GM23338 (cell line): Measurements from ENCODE around the gene DDC. TPM values are rescaled to one million over a fixed set of nuclear protein-coding genes. Genes with fewer than 3 reads are reported as not detected.
A peak's percentile ranks its signal among the peaks of the same experiment; 100 is the strongest.

Experiments
- ATAC-seq: fragments of 200-7000 bp; cut with Tn5 transposase; 3 replicates; pipeline ENCODE4 v1.9.1; 2020
- DNase-seq: peaks from one replicate; pipeline ENCODE4 v3.0.0-alpha.2; 2015; ENCODE audit warnings: low spot score
- H2AFZ ChIP-seq: fragments of 200-600 bp; sonication (generic); 2 replicates; pipeline ENCODE4 v1.8.0; 2016; ENCODE audit warnings: antibody characterized with exemption, mild to moderate bottlenecking, moderate library complexity
- H3F3A ChIP-seq: fragments of 200-600 bp; sonication (generic); replicated peaks from 2 replicates; pipeline ENCODE4 v1.8.0; 2017; ENCODE audit warnings: antibody characterized with exemption, mixed run types, low read depth
- H3K27ac ChIP-seq: fragments of 200-600 bp; sonication (generic); 2 replicates; pipeline ENCODE4 v1.6.1; 2016; ENCODE audit warnings: low read depth
- H3K27me3 ChIP-seq: fragments of 200-600 bp; sonication (generic); 2 replicates; pipeline ENCODE4 v1.8.0; 2016; ENCODE audit warnings: mild to moderate bottlenecking, mixed run types, moderate library complexity; ENCODE audit not compliant: insufficient read depth
- H3K36me3 ChIP-seq: fragments of 200-600 bp; sonication (generic); 2 replicates; pipeline ENCODE4 v1.8.0; 2016; ENCODE audit warnings: mild to moderate bottlenecking; ENCODE audit not compliant: insufficient read depth
- H3K4me1 ChIP-seq: fragments of 200-600 bp; sonication (generic); 2 replicates; pipeline ENCODE4 v1.8.0; 2016; ENCODE audit warnings: mild to moderate bottlenecking, moderate library complexity; ENCODE audit not compliant: insufficient read depth
- H3K4me2 ChIP-seq: fragments of 200-600 bp; sonication (generic); 2 replicates; pipeline ENCODE4 v1.7.1; 2017; ENCODE audit warnings: mixed run types
- H3K4me3 ChIP-seq: fragments of 200-600 bp; sonication (generic); 2 replicates; pipeline ENCODE4 v1.6.1; 2016; ENCODE audit warnings: mixed run types
- H3K79me2 ChIP-seq: fragments of 200-600 bp; sonication (generic); replicated peaks from 2 replicates; pipeline ENCODE4 v1.8.0; 2017; ENCODE audit warnings: mild to moderate bottlenecking; ENCODE audit not compliant: insufficient read depth
- H3K9me2 ChIP-seq: fragments of 200-600 bp; sonication (generic); 2 replicates; pipeline ENCODE4 v1.8.0; 2017; ENCODE audit not compliant: insufficient read depth
- H4K20me1 ChIP-seq: fragments of 200-600 bp; sonication (generic); replicated peaks from 2 replicates; pipeline ENCODE4 v1.8.0; 2017; ENCODE audit warnings: mild to moderate bottlenecking; ENCODE audit not compliant: insufficient read depth
- H3K27ac Mint-ChIP-seq: 2 replicates; pipeline ENCODE4 v1.8.0; 2020; ENCODE audit warnings: inconsistent platforms, mild to moderate bottlenecking, moderate library complexity, mixed read lengths
- H3K27me3 Mint-ChIP-seq: 3 replicates; pipeline ENCODE4 v1.8.0; 2022; ENCODE audit warnings: low read depth, mild to moderate bottlenecking, moderate library complexity, mixed read lengths, inconsistent platforms; ENCODE audit not compliant: insufficient read depth, poor library complexity
- H3K36me3 Mint-ChIP-seq: 3 replicates; pipeline ENCODE4 v1.8.0; 2021; ENCODE audit warnings: low read depth, mild to moderate bottlenecking, inconsistent platforms, moderate library complexity, mixed read lengths
- H3K4me1 Mint-ChIP-seq: 3 replicates; pipeline ENCODE4 v1.8.0; 2020; ENCODE audit warnings: mild to moderate bottlenecking, inconsistent platforms, mixed read lengths
- H3K4me3 Mint-ChIP-seq: 3 replicates; pipeline ENCODE4 v1.8.0; 2021; ENCODE audit warnings: moderate library complexity, mild to moderate bottlenecking, inconsistent platforms, mixed read lengths
- H3K9me3 Mint-ChIP-seq: 3 replicates; pipeline ENCODE4 v1.8.0; 2020; ENCODE audit warnings: moderate library complexity, mild to moderate bottlenecking, inconsistent platforms, mixed read lengths
- CREB1 ChIP-seq: fragments of 250-450 bp; sonication (Bioruptor Pico); IDR thresholded peaks from 2 replicates; pipeline ENCODE4 v1.5.0; 2020; ENCODE audit warnings: low read depth, mild to moderate bottlenecking, moderate library complexity
- NANOG ChIP-seq: IDR thresholded peaks from 2 replicates; pipeline ENCODE4 v1.6.1; 2016; ENCODE audit warnings: antibody characterized with exemption, borderline replicate concordance
- POLR2AphosphoS5 ChIP-seq: IDR thresholded peaks from 2 replicates; pipeline ENCODE4 v1.6.1; 2016; ENCODE audit warnings: antibody characterized with exemption, low read depth
- STAT1 ChIP-seq: IDR thresholded peaks from one replicate; pipeline ENCODE4 v1.6.1; 2016; ENCODE audit warnings: antibody characterized with exemption; ENCODE audit not compliant: unreplicated experiment
- ZNF114 ChIP-seq: fragments of 250-450 bp; sonication (Bioruptor Pico); IDR thresholded peaks from 2 replicates; pipeline ENCODE4 v1.5.0; 2020; ENCODE audit warnings: mild to moderate bottlenecking, moderate library complexity
- ZNF331 ChIP-seq: fragments of 250-450 bp; sonication (Bioruptor Pico); IDR thresholded peaks from 2 replicates; pipeline ENCODE4 v1.5.0; 2020; ENCODE audit warnings: low read depth, mild to moderate bottlenecking, moderate library complexity
- polyA plus RNA-seq: library from polyadenylated mRNA; unstranded; fragments of >200 nt; fragmentation: Nextera tagmentation; extraction: Ambion mirVana; gene quantifications from 2 replicates; pipeline ENCODE4 v1.2.1, GENCODE V29; 2016
- total RNA-seq: library from RNA; depleted of rRNA; stranded (reverse); fragments of >200 nt; shearing (Covaris generic); gene quantifications from 2 replicates; pipeline ENCODE4 v1.2.3, GENCODE V29; 2014
- TF ChIP-seq, protein P1 (sequence below), 2 experiments: fragments of 200-600 bp in 1 of 2; sonication (generic) in 1 of 2; conservative IDR thresholded peaks; 2 replicates each; pipeline versions ENCODE4 v1.5.1 to v1.6.1; 2016 to 2017; ENCODE audit warnings: antibody characterized with exemption in 2 of 2, low read depth in 2 of 2, mild to moderate bottlenecking in 2 of 2, moderate library complexity in 1 of 2
- TF ChIP-seq, protein P2 (sequence below): fragments of 250-450 bp; sonication (Bioruptor Pico); IDR thresholded peaks from 2 replicates; pipeline ENCODE4 v1.5.0; 2020; ENCODE audit warnings: mild to moderate bottlenecking, moderate library complexity

DDC gene
- total and polyA plus RNA-seq, 2 experiments from 2014 or later: not detected

DNA sequence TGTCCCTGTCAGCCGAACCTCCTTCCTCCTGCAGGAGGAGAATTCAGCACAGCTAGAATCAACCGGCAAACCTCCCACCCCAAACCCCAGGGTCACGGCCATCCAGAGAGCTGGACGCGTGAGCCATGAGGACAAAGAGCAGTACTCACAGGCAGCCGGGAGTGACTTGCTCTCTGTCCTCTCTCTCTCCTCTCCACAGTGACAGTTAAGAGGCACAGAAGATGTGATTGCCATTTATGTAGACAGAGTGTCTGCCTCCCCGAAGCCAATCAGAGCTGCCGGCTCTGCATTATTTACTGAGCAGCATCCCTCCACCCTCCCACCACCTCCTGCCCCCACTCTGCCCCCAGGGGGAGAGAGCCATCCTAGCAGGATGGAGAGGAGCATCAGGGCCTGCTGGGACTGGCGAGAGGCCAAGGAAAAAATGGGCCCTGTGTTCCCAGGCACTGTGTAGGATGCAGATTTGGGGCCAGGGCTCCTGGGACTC, 4.3 kb downstream of the DDC start:
- DNase-seq (peak; percentile 30), ATAC-seq (peak; percentile 66)
- Mint-ChIP-seq H3K27ac (no peak overlapping the region), H3K36me3 (no peaks in the 10 kb centered on the region), H3K4me3 (no peak overlapping the region), H3K9me3 (no peaks in the 10 kb centered on the region), H3K4me1 (peaks cover 13% of the 10 kb centered on the region), H3K27me3 (peaks cover 3% of the 10 kb centered on the region)
- TF ChIP-seq ZNF331 (CRISPR knock-in tag) (no peak), POLR2AphosphoS5 (no peak), CREB1 (CRISPR knock-in tag) (no peak)
- TF ChIP-seq, protein P1, sequence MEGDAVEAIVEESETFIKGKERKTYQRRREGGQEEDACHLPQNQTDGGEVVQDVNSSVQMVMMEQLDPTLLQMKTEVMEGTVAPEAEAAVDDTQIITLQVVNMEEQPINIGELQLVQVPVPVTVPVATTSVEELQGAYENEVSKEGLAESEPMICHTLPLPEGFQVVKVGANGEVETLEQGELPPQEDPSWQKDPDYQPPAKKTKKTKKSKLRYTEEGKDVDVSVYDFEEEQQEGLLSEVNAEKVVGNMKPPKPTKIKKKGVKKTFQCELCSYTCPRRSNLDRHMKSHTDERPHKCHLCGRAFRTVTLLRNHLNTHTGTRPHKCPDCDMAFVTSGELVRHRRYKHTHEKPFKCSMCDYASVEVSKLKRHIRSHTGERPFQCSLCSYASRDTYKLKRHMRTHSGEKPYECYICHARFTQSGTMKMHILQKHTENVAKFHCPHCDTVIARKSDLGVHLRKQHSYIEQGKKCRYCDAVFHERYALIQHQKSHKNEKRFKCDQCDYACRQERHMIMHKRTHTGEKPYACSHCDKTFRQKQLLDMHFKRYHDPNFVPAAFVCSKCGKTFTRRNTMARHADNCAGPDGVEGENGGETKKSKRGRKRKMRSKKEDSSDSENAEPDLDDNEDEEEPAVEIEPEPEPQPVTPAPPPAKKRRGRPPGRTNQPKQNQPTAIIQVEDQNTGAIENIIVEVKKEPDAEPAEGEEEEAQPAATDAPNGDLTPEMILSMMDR (conservative IDR thresholded peaks at IDR 0.05; ENCODE audit: low read depth in 2 of 2): peak in 1 of 2 experiments; percentile 12; a peak in 1 of 4 replicates
- H3F3A ChIP-seq: no peaks in the 10 kb centered on the region
- H3K27ac ChIP-seq: no peak overlapping the region
- H4K20me1 ChIP-seq: no peaks in the 10 kb centered on the region
- H3K36me3 ChIP-seq: no peaks in the 10 kb centered on the region
- no peaks in the 10 kb centered on the region for H3K79me2 ChIP-seq
- H3K4me1 ChIP-seq: no peaks in the 10 kb centered on the region
- H3K9me2 ChIP-seq: no peaks in the 10 kb centered on the region
- H2AFZ ChIP-seq: peak overlapping the region; percentile 83
- H3K4me2 ChIP-seq: no peak overlapping the region
- H3K27me3 ChIP-seq: no peaks in the 10 kb centered on the region
- H3K4me3 ChIP-seq: no peak overlapping the region

DNA sequence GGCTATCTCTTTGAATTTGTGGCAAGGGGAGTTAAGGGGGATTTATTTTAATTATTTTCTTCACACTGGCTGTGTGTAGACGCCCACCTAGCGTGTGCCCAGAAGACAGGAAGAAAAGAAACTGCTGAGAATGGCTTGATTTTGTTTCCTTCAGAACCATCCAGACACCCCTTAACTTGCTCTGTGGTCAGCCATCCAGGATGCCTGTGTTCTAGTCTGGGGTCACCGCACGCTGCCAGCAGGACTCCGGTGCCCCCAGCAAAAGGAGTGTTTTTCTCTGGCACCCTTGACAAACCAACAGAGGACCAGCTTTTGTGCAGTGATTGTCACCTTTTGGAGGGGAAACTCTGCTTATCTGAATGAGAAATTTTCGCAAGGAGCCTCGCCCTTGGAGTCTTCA, 5.3 kb downstream of the DDC start:
- H3K4me1 ChIP-seq: no peaks in the 10 kb centered on the region
- H3K27ac Mint-ChIP-seq: no peak overlapping the region
- H4K20me1 ChIP-seq: no peaks in the 10 kb centered on the region
- no peaks in the 10 kb centered on the region for H3K9me2 ChIP-seq
- H3K4me1 Mint-ChIP-seq: peaks cover 16% of the 10 kb centered on the region
- H2AFZ ChIP-seq: no peak overlapping the region
- DNase-seq: no peak
- H3K27me3 ChIP-seq: no peaks in the 10 kb centered on the region
- H3K79me2 ChIP-seq: no peaks in the 10 kb centered on the region
- H3K9me3 Mint-ChIP-seq: no peaks in the 10 kb centered on the region
- H3K27ac ChIP-seq: no peak overlapping the region
- H3K4me3 Mint-ChIP-seq: no peak overlapping the region
- no peaks in the 10 kb centered on the region for H3K36me3 ChIP-seq
- H3K36me3 Mint-ChIP-seq: no peaks in the 10 kb centered on the region
- H3K4me3 ChIP-seq: no peak overlapping the region
- H3K27me3 Mint-ChIP-seq: peaks cover 3% of the 10 kb centered on the region
- no peaks in the 10 kb centered on the region for H3F3A ChIP-seq
- H3K4me2 ChIP-seq: no peak overlapping the region
- no peak for ATAC-seq
- TF ChIP-seq ZNF114 (CRISPR knock-in tag): no peak
- TF ChIP-seq, protein P1 (conservative IDR thresholded peaks at IDR 0.05; ENCODE audit: low read depth in 2 of 2): no peak
- TF ChIP-seq ZNF331 (CRISPR knock-in tag): no peak
- TF ChIP-seq CREB1 (CRISPR knock-in tag): no peak
- TF ChIP-seq, protein P2, sequence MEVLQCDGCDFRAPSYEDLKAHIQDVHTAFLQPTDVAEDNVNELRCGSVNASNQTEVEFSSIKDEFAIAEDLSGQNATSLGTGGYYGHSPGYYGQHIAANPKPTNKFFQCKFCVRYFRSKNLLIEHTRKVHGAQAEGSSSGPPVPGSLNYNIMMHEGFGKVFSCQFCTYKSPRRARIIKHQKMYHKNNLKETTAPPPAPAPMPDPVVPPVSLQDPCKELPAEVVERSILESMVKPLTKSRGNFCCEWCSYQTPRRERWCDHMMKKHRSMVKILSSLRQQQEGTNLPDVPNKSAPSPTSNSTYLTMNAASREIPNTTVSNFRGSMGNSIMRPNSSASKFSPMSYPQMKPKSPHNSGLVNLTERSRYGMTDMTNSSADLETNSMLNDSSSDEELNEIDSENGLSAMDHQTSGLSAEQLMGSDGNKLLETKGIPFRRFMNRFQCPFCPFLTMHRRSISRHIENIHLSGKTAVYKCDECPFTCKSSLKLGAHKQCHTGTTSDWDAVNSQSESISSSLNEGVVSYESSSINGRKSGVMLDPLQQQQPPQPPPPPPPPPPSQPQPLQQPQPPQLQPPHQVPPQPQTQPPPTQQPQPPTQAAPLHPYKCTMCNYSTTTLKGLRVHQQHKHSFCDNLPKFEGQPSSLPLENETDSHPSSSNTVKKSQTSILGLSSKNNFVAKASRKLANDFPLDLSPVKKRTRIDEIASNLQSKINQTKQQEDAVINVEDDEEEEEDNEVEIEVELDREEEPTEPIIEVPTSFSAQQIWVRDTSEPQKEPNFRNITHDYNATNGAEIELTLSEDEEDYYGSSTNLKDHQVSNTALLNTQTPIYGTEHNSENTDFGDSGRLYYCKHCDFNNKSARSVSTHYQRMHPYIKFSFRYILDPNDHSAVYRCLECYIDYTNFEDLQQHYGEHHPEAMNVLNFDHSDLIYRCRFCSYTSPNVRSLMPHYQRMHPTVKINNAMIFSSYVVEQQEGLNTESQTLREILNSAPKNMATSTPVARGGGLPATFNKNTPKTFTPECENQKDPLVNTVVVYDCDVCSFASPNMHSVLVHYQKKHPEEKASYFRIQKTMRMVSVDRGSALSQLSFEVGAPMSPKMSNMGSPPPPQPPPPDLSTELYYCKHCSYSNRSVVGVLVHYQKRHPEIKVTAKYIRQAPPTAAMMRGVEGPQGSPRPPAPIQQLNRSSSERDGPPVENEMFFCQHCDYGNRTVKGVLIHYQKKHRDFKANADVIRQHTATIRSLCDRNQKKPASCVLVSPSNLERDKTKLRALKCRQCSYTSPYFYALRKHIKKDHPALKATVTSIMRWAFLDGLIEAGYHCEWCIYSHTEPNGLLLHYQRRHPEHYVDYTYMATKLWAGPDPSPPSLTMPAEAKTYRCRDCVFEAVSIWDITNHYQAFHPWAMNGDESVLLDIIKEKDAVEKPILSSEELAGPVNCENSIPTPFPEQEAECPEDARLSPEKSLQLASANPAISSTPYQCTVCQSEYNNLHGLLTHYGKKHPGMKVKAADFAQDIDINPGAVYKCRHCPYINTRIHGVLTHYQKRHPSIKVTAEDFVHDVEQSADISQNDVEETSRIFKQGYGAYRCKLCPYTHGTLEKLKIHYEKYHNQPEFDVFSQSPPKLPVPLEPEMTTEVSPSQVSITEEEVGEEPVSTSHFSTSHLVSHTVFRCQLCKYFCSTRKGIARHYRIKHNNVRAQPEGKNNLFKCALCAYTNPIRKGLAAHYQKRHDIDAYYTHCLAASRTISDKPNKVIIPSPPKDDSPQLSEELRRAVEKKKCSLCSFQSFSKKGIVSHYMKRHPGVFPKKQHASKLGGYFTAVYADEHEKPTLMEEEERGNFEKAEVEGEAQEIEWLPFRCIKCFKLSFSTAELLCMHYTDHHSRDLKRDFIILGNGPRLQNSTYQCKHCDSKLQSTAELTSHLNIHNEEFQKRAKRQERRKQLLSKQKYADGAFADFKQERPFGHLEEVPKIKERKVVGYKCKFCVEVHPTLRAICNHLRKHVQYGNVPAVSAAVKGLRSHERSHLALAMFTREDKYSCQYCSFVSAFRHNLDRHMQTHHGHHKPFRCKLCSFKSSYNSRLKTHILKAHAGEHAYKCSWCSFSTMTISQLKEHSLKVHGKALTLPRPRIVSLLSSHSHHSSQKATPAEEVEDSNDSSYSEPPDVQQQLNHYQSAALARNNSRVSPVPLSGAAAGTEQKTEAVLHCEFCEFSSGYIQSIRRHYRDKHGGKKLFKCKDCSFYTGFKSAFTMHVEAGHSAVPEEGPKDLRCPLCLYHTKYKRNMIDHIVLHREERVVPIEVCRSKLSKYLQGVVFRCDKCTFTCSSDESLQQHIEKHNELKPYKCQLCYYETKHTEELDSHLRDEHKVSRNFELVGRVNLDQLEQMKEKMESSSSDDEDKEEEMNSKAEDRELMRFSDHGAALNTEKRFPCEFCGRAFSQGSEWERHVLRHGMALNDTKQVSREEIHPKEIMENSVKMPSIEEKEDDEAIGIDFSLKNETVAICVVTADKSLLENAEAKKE (CRISPR knock-in tag): no peak
- no peak for TF ChIP-seq NANOG
- TF ChIP-seq STAT1: no peak
